ENCODE results near the gene CPNE8. TPM values are rescaled to one million over a fixed set of nuclear protein-coding genes. Genes with fewer than 3 reads are reported as not detected.

CPNE8 gene
- polyA plus RNA-seq, 1 donor (not counting 4 experiments of a cell fraction or from before 2014, with no cell fraction given), result 25.7 TPM

DNA sequence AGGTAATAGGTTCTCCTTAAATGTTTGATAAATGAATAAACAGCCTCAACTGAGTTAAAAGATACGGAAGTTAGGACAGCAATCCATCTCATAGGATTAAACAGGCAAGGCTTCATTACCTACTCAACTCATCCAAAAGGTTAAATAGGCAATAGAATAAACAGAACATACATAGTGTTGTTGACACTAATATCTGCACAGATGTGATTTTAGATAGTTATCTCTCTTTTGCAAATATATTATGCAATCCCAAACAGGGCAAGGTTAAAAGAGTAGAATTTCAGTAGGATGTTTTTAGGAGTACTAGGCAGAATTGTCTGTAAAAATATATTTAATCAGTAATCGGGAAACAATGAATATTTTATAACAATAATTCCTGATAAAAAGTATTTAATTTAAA is 276.3 kb downstream of the CPNE8 start:
- Histone ChIP-seq H3K4me3 (ENCODE audit: control insufficient read depth in 2 of 3, extremely low read depth in 1 of 3, insufficient read depth in 2 of 3, low read depth in 1 of 3, low read length in 3 of 3) (no peak overlapping the region), H3K36me3 (ENCODE audit: control insufficient read depth in 2 of 2, extremely low read depth in 1 of 2, insufficient read depth in 2 of 2, low read length in 2 of 2) (no peaks in the 10 kb centered on the region), H3K27ac (ENCODE audit: control insufficient read depth, insufficient read depth, low read length) (no peak overlapping the region), H3K79me2 (ENCODE audit: control insufficient read depth, insufficient read depth, low read length) (no peaks in the 10 kb centered on the region), H3K4me2 (ENCODE audit: control insufficient read depth, extremely low read depth, insufficient read depth, low read depth, low read length) (no peak overlapping the region), H4K20me1 (ENCODE audit: control insufficient read depth, extremely low read depth, insufficient read depth, low read length) (no peaks in the 10 kb centered on the region), H3K4me1 (ENCODE audit: control insufficient read depth, extremely low read depth, insufficient read depth, low read length) (no peaks in the 10 kb centered on the region), H3K27me3 (ENCODE audit: control insufficient read depth, extremely low read depth, insufficient read depth, low read length) (no peaks in the 10 kb centered on the region), H3K9me3 (ENCODE audit: control insufficient read depth, low read depth, low read length) (no peaks in the 10 kb centered on the region), H3K9me1 (ENCODE audit: control insufficient read depth, extremely low read depth, insufficient read depth, low read length) (no peaks in the 10 kb centered on the region), H3K9ac (ENCODE audit: control insufficient read depth, extremely low read depth, insufficient read depth, low read length) (no peak overlapping the region), H2AFZ (ENCODE audit: control insufficient read depth, low read length) (no peak overlapping the region)
- FAIRE-seq, result no peak
- DNase-seq (ENCODE audit: low read depth, low spot score), result no peak
- TF ChIP-seq, protein P1, sequence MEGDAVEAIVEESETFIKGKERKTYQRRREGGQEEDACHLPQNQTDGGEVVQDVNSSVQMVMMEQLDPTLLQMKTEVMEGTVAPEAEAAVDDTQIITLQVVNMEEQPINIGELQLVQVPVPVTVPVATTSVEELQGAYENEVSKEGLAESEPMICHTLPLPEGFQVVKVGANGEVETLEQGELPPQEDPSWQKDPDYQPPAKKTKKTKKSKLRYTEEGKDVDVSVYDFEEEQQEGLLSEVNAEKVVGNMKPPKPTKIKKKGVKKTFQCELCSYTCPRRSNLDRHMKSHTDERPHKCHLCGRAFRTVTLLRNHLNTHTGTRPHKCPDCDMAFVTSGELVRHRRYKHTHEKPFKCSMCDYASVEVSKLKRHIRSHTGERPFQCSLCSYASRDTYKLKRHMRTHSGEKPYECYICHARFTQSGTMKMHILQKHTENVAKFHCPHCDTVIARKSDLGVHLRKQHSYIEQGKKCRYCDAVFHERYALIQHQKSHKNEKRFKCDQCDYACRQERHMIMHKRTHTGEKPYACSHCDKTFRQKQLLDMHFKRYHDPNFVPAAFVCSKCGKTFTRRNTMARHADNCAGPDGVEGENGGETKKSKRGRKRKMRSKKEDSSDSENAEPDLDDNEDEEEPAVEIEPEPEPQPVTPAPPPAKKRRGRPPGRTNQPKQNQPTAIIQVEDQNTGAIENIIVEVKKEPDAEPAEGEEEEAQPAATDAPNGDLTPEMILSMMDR (optimal IDR thresholded peaks at IDR 0.05 in 1 of 3, IDR thresholded peaks at IDR 0.05 in 1 of 3, conservative IDR thresholded peaks at IDR 0.05 in 1 of 3; ENCODE audit: extremely low read depth in 1 of 3, insufficient read depth in 2 of 3, low read length in 3 of 3), result no peak
- TF ChIP-seq EZH2 (IDR thresholded peaks at IDR 0.05; ENCODE audit: low read length), result no peak
- dilution Hi-C loops (cut with MboI; ENCODE audit: extremely low pct_ligation_motif_present, low sequenced_read_pairs), result no loop called here

DNA sequence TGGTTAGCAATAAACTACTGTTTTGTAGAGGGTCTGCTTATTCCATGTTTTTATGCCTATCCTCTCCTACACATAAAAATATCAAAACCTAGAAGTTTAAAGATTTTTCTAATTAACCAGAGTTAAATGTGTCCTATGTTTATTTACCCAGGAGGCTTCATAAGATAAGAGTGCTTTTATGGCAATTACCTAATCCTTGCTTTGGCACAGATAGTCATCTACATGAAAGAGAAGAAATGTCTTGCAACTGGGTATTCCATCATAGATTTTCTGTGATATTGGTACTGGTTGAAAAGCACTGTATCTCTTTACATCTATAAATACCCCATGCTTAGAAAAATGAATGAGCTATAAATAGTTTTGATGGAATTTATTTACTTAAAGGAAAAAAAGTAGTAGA is 277.1 kb downstream of the CPNE8 start:
- TF ChIP-seq EZH2 (IDR thresholded peaks at IDR 0.05; ENCODE audit: low read length), result no peak
- TF ChIP-seq, protein P1 (optimal IDR thresholded peaks at IDR 0.05 in 1 of 3, IDR thresholded peaks at IDR 0.05 in 1 of 3, conservative IDR thresholded peaks at IDR 0.05 in 1 of 3; ENCODE audit: extremely low read depth in 1 of 3, insufficient read depth in 2 of 3, low read length in 3 of 3), result no peak
- Histone ChIP-seq H3K79me2 (ENCODE audit: control insufficient read depth, insufficient read depth, low read length) (no peaks in the 10 kb centered on the region), H3K9me3 (ENCODE audit: control insufficient read depth, low read depth, low read length) (no peaks in the 10 kb centered on the region), H3K27me3 (ENCODE audit: control insufficient read depth, extremely low read depth, insufficient read depth, low read length) (no peaks in the 10 kb centered on the region), H4K20me1 (ENCODE audit: control insufficient read depth, extremely low read depth, insufficient read depth, low read length) (no peaks in the 10 kb centered on the region), H3K9ac (ENCODE audit: control insufficient read depth, extremely low read depth, insufficient read depth, low read length) (no peak overlapping the region), H3K9me1 (ENCODE audit: control insufficient read depth, extremely low read depth, insufficient read depth, low read length) (no peaks in the 10 kb centered on the region), H2AFZ (ENCODE audit: control insufficient read depth, low read length) (no peak overlapping the region), H3K4me2 (ENCODE audit: control insufficient read depth, extremely low read depth, insufficient read depth, low read depth, low read length) (no peak overlapping the region), H3K4me1 (ENCODE audit: control insufficient read depth, extremely low read depth, insufficient read depth, low read length) (no peaks in the 10 kb centered on the region), H3K4me3 (ENCODE audit: control insufficient read depth in 2 of 3, extremely low read depth in 1 of 3, insufficient read depth in 2 of 3, low read depth in 1 of 3, low read length in 3 of 3) (no peak overlapping the region), H3K27ac (ENCODE audit: control insufficient read depth, insufficient read depth, low read length) (no peak overlapping the region), H3K36me3 (ENCODE audit: control insufficient read depth in 2 of 2, extremely low read depth in 1 of 2, insufficient read depth in 2 of 2, low read length in 2 of 2) (no peaks in the 10 kb centered on the region)
- FAIRE-seq (no peak), DNase-seq (ENCODE audit: low read depth, low spot score) (no peak)
- dilution Hi-C loops (cut with MboI; ENCODE audit: extremely low pct_ligation_motif_present, low sequenced_read_pairs), result no loop called here
